NCI-H1436 treated with DMSO at 0.1 percent for 48 hours (cell line): ENCODE measurements around the gene CUL1.

ENCODE experiments used
- DNase-seq: peaks from one replicate; lab custom pipeline; 2025; lab: John Stamatoyannopoulos, UW

The CUL1 gene

DNA sequence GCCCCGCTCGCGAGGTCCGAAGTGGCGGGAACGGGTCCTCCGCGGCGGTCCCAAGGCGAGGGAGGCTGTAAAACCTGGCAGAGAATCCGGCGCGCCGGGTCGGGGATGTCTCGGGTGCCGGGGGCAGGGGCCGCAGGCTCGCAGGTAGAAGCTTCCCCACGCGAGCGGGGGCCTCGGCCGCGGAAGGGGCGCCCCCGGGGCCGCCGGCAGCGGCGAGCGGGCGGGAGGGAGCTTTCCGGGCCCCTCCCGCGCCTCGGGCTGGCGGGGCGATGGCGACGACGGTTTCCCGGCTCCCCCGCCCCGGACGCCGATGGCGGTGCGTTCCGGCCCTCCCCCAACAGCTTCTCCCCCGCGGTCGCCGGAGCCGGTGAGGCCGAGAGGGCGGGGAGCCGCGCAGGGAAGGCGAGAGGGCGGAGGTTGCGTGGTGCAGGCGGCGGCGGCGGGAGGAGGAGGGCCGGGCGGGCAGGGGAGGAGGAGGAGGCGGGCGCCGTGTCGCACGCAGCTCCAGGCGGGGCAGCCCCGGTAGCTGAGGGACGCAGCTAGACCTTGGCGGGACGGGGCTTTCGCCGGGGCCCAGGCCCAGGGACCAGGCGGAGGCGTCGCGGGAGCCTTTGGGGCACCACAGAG, at the start of gene CUL1:
Gene CUL1 (plus strand): TSS at position 507 of the 627 bp plus-strand sequence. CDS start 31,220 bp downstream, outside the sequence.
- DNase-seq, result no peak

DNA sequence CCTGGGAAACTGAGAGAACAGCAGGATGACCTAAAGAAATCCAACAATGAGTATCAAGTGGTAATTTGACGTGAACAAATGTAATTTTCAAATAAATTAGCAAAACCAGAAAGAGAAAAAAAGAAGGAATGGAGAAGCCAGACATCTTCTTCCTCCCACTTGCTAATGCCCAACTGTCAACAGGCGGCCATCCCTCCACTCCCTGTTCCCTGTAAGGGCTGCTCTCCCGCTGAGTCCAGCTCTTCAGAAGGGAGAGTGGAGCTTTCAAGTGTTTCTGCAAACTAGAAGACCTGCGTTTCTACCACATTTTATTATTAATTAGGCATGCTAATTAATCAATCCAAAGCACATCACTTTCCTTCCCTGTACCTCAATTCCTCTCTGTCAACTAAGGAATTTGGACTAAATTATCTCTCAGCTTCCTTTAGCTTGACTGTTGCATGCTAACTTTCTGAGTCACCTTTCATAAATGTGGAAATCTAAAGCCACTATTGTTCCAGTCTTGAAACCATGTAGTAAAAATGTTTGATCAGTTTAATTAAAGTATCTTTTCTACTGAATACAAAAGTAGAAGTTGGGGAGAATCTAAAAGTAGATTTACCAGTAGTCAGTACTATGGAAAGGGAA, 48.4 kb upstream of the CUL1 start:
- no peak for DNase-seq

DNA sequence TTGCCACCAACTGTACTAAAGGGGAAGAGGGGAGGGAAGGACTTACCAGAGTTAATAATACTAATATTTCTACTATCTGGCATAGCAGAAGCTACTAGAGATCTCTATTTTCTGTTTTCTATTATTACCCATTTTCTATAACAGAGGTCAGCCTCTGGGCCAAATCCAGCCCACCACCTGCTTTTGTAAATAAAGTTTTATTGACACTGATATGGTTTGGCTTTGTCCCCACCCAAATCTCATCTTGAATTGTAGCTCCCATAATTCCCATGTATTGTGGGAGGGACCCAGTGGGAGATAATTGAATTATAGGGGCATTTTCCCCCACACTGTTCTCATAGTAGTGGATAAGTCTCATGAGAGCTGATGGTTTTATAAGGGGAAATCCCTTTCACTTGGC, 45.9 kb upstream of the CUL1 start:
- no peak for DNase-seq

DNA sequence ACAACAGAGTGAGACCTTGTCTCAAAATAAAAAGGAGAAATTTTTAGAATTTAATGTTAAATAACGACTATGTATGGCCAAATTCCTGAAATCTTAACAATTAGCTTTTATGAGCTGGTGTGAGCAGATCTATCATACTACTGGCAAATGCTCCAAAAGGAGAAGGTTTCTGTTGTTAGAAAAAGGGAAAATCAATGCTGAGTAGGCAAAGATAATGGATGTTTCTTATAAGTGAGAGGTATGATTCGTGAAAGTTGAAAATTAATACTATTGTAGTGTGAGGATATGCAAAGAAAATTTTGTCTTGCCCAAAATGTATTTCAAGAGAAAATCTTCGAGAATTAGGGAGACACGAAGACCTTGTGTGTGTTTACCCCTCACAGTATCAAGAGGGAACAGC, 40.8 kb upstream of the CUL1 start:
- no peak for DNase-seq

DNA sequence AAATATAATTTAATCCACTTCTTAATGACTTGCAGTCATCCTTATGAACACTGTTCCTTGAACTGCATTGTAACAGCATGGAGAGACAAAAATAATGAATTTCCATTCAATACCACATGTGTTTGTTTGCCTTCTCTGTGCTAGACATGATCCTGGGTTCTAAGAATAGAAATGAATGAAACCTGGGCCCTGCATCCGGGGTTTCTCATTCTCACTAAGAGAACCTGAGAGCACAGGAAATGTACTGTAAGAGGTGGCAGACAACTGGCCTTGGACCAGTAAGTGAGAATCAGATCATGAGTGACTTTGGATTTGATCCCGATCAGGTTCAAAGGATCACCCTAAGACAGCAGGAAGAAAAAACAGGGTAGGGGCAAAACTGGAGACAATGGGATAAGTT, 37.2 kb upstream of the CUL1 start:
- DNase-seq, result no peak

DNA sequence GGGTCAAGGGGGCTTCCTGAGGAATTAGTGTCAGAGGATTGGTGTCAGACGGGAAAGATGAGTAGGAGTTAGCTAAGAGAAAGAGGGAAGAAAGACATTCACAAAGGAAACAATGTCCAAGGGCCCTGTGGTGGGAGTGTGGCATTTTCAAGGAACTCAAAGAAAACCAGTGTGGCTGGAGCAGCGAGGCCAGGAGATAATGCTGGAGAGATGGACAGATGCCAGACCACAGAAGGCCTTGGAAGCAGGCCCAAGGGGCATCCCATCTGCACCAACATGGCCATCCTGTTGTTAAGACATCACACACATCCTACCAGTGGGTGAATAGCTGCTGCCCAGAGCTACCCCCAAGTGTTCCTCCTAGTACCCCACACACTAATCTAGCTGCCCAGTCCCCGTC, 36.1 kb upstream of the CUL1 start:
- no peak for DNase-seq

DNA sequence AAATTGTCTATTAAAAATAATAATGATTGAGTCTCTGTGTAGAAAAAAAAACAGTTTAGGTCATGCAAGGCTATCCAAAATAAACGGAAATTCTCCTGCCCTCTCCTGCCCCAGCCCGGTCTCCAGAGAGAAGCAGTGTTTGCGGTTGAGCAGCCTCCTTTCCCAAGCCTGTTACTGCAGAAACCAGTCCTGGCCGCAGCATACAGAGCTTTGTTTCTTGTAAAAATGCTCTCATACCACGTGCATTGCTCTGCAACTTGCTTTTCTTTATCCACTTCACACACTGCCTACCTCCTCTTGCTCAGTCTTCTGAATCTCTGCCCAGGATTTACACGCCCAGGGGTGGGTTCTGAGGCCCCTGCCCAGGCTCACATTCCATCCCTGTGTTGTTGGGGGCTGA, 34.4 kb upstream of the CUL1 start:
- no peak for DNase-seq

DNA sequence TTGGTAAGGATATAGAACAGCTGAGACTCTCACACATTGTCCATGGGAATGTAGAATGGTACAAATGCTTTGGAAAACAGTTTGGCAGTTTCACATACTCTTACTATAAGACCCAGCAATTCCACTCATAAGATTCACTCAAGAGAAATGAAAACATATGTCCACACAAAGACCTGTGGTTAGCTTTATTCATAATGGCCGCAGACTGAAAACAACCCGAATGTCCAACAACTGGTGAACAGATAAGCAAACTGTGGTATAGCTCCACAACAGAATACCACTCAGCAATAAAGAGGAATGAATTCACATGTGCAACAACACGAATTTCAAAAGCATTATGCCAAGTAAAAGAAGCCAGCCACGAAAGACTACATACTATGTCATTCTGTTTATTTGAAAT, 33.5 kb upstream of the CUL1 start:
- no peak for DNase-seq

DNA sequence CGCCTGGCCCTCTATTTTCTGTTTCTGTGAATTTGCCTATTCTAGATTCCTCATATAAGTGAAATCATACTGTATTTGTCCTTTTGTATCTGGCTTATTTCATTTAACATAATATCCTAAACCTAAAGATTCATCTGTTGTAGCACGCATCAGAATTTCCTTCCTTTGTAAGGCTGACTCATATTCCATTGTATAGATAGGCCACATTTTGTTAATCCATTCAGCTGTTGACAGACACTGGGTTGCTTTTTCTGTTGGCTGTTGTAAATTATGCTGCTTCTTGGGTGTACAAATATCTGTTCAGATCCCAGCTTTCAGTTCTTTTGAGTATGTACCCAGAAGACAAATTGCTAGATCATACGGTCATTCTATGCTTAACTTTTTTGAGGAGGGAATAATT, 28.8 kb upstream of the CUL1 start:
- DNase-seq, result no peak

DNA sequence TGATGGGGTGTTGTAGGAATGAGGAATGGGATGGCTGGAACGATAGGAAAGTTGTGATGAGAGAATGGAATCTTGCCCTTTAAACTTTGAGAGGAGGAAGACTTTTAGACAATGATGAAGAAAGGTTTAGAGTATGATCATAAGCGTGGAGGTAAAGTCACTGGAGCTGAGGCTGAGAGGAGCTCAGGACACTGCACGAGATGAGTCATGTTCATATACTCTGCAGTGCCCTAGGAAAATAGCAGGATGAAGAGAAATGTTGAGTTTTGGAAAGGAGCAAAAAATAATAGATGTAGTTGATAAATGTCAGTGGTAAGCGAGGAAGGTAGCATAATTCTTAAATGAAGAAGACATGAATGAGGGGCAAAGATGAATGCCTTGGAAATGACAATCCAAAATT, 28.3 kb upstream of the CUL1 start:
- DNase-seq, result no peak

DNA sequence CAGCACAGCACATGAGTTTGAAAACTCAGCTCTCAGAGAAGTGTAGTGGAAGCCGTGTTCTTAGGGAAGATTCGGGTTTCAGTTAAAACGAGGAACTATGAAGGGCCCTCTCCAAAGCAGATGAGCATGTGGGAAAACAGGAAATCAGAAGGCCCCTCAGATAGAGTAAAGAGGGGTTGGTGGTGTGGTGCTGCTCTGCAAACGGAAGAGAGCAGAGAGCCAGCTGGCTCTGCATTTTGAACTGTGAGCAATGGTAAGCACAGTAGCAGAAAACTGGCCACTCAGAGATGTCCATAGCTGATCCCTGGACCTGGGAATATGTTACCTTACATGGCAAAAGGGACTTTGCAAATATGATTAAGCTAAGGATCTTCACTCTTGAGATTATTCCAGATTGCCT, 27.9 kb upstream of the CUL1 start:
- no peak for DNase-seq

DNA sequence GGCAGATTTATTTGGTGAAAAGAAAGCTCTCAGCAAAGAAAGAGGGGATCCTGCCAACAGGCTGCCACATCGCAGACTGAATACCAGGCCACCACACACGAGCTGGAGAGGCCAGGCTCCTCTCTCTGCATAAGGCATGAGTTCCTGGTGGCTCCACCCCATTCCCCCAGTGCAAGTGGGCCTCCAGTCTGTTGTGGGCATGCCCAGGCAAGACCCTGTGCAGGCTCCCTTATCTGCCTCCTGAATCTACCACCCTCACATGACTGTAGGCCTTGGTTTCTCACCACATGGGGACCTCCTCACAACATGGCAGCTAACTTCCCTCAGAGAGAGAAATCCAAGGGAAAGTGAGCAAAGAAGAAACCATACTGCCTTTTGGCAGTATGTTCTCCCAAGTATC, 26.7 kb upstream of the CUL1 start:
- DNase-seq, result no peak

DNA sequence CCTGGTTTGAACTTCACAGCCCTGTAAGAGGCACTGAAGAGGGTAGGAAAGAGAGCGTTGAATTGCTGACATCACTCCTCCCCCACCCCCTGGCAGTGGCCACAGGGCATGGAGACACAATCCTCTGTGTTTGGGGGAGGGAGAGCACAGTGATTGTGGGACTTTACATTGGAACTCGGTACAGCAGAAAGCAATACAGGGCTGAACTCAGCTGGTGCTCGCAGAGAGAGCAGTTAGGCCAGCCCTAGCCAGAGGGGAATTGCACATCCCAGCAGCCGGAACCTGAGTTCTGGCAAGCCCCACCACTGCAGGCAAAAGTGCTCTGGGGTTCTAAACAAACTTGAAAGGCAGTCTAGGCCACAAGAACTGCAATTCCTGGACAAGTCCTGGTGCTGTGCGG, 24.0 kb upstream of the CUL1 start:
- no peak for DNase-seq

DNA sequence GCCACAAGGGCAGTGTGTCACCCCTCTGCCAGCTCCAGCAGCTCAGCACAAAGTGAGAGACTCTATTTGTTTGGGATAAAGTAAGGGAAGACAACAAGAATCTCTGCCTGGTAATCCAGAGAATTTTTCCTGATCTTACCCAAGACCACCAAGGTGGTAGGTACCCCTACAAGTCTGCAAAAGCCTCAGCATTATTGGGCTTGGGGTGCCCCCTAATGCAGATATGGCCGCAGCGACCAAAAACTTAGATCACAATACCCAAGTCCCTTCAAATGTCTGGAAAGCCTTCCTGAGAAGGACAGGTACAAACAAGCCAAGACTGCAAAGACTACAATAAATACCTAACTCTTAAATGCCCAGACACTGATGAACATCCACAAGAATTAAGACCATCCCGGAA, 22.4 kb upstream of the CUL1 start:
- no peak for DNase-seq

DNA sequence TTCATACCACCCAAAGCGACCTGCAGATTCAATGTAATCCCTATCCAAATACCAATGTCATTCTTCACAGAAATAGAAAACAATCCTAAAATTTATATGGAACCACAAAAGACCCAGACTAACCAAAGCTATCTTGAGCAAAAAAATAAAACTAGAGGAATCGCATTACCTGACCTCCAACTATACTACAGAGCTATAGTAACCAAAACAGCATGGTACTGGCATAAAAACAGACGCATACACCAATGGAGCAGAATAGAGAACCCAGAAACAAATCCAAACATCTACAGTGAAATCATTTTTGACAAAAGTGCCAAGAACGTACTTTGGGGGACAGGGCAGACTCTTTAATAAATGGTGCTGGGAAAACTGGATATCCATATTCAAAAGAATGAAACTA, 16.9 kb upstream of the CUL1 start:
- DNase-seq, result no peak

DNA sequence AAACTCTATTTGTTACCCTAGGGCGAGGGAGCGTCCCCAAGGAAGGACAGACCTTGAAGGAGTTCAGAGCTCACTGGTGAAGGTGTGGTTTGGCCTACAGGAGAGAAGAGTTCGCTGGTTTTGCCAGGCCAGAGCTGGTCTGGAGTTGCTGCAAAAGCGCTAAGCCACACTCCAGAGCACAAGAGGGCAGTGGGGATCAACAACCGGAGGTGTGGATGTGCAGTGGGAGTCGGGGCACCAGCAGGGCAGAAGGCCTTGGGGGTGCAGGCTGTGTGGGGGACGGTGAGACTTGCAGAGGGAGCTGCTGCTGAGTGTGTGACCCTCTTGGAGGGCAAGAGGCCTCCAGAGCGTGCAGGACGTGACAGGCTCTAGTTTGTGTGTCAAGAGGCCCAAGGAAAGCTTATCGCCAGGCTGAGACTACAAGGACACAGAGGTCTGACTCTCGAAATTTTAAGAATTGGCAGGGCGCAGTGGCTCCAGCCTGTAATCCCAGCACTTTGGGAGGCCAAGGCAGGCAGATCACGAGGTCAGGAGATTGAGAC, 14.3 kb upstream of the CUL1 start:
- no peak for DNase-seq

DNA sequence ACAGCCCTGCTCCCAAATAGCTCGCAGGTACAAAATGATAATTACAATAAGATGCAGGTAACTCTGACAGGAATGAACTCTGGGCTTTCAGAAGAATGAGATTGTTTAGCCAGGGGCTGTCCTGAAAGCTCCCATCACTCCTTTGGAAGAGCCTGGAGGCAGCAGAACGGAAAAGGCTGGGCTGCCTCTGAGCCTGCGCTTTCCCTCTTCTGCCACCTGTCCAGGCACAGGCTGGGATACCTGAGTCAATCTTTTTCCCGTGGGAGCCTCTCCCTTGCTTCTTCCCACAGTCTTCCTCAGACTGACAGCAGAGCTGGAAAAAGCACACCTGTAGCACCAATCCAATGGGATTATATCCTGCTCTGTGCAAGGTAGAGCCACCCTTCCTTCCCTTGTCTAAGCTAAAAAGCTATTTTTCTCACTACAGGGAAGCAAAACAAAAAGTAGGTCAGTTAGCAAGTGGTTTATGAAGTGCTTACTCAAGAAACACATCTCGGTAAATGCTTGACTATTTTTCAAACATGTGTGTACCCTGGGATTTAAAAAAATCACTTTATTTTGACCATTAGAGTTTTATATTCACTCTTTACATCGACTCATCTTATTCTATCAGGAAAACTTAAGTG, 12.3 kb upstream of the CUL1 start:
- no peak for DNase-seq

DNA sequence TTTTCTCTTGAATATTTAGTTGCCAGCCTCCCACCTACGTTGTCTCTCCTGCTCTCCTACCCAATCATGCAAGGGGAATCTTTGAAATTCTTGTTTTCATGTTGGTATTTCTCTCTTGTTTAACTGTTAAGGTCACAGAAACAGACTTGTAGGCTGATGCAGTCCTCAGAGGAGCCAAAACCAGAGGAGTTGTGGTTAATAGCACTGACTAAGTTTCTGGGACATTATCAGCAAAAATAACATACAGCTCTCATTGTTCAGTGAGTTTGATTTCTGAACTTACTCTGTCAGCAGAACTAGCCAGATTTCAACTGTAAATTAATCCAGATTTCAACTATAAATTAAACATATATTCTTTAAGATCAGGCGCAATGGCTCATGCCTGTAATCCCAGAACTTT, 11.1 kb upstream of the CUL1 start:
- no peak for DNase-seq

DNA sequence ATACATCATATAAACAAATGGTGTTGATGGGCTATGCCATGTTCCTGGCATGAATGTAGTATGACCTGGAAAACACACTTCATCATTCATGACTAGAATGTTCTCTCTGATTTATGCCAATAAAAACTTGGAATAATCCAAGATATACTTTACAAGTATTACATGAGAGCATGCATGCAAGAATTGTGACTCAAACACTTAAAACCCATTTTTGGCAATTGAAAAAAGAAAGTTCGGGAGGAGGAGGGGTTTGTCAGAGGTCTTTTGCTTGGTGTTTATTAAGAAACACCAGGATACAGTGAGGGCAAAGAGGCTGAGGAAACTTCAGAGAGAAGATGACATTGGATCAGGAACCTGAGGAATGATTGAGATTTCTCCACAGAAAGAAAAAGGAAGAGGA, 10.2 kb upstream of the CUL1 start:
- DNase-seq, result no peak

DNA sequence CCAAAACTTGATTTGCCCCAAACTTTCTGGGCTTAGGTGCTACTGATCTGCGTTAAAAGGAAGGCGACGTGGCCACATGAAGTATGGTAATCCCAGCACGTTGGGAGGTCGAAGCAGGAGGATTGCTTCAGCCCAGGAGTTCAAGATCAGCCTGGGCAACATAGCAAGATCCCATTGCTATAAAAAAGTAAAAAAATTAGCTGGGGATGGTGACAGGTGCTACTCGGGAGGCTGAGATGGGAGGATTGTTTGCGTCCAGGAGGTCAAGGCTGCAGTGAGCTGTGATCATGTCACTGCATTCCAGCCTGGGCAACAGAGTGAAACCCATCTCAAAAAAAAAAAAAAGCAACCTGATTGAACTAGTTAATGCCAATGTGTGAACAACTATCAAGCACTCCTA, 5.1 kb upstream of the CUL1 start:
- no peak for DNase-seq

DNA sequence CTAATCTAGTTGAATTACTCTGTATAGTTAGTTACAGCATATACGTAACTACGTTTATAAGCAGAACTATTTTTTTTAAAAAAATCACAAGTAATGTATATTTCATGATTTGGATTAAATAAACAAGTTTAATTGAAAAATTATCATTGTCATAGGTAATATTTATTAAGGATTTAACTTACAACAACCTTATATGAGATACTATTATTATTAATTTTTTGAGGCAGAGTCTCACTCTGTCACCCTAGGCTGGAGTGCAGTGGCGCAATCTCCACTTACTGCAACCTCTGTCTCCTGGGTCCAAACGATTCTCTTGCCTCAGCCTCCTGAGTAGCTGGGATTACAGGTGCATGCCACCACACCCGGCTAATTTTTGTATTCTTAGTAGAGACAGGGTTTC, 4.1 kb upstream of the CUL1 start:
- DNase-seq, result no peak

DNA sequence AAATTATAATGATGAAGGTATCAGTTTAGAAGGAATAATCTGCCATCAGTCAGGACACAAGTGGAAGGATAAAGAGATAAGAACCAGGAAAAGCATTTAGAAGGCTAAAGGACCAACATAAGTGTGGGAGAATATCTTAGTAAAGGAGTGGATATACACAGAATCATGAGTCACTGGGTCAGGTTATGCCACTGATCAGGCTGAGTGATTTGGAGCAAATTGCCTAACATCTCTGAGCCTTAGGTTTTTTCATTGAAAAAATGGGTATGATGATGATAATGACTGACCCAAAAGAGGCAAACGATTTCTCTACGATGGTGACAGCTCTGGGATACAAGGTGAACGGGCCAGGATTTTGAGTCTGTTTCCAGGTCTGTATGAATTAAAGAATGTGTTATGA, 2.8 kb upstream of the CUL1 start:
- no peak for DNase-seq

DNA sequence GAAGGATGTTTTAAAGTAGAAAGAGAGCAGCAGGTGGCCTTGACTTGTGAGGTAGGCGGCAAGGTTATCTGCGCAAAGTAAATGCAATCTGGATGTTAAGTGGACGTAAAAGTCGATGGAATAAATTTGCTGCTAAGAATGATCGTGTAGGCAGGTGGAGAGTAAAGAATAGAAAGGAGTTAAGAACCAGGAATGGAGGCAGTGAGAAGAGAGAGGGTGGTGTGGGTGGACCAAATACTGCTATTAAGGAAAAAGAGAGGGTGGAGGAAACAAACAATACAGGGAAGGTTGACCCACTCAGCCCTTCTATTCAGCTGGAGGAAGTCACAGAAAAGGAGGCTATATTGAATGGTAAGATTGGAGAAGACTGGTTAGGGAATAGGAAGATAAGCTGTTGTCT, 1.9 kb upstream of the CUL1 start:
- no peak for DNase-seq
